SK-N-MC (cell line): Measurements from ENCODE around the gene SDR42E2.

Source experiments
- EZH2 ChIP-seq: fragments of 200-600 bp; sonication (generic); IDR thresholded peaks from one replicate; pipeline ENCODE4 v1.6.1; 2017; ENCODE audit warnings: antibody characterized with exemption
- POLR2AphosphoS5 ChIP-seq: IDR thresholded peaks from 2 replicates; pipeline ENCODE4 v1.6.1; 2012; ENCODE audit warnings: mild to moderate bottlenecking, low read depth, low read length, borderline replicate concordance

DNA sequence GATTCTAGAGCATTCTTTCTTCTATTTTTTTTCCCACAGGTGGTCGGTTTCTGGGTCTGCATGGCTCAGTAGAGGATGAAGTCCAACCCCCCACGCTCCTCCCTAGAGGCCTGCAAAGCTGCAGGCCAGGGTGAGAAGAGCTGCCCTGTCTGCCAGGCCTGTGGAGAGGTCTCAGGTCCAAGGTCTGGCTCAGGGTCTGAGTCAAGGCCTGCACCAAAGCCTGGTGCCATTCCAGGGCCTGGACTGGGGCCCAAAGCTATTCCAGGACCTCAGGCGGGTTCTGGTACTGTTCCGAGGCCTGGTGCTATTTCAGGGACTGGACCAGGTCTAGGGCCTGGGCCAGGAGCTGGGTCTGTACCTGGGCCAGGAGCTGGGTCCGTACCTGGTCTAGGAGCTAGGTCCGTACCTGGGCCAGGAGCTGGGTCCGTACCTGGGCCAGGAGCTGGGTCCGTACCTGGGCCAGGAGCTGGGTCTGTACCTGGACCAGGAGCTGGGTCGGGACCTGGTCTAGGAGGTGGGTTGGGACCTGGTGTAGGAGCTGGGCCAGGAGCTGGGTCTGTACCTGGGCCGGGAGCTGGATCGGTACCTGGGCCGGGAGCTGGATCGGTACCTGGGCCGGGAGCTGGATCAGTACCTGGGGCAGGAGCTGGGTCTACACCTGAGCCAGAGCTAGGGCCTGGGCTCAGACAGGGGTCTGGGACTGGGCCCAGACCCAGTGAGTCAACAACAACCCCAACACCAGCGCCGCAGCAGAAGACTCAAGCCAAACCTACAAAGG is 3.4 kb downstream of the SDR42E2 start:
- TF ChIP-seq POLR2AphosphoS5 (no peak), EZH2 (no peak)
